HG03354 (cell line): ENCODE measurements around the gene PPFIA2.

Source experiments
- ATAC-seq: cut with Tn5 transposase; IDR thresholded peaks from one replicate; pipeline ENCODE4 v1.9.1; 2021; ENCODE audit warnings: mild to moderate bottlenecking; ENCODE audit not compliant: unreplicated experiment, poor library complexity, severe bottlenecking

Gene PPFIA2

GRCh38 chr12:81297601-81298000, 461.5 kb downstream of the PPFIA2 start:
- no peak for ATAC-seq

- ATAC-seq, result no peak
These were observed 462.4 kb downstream of the PPFIA2 start for GRCh38 chr12:81296556-81297305.

- ATAC-seq, result no peak
These were observed 463.9 kb downstream of the PPFIA2 start for GRCh38 chr12:81295251-81295650.

GRCh38 chr12:81294325-81295190, 464.6 kb downstream of the PPFIA2 start:
- no peak for ATAC-seq

GRCh38 chr12:81288651-81289050, 470.5 kb downstream of the PPFIA2 start:
- ATAC-seq, result no peak

- ATAC-seq, result no peak
These were observed 475.0 kb downstream of the PPFIA2 start for GRCh38 chr12:81284137-81284536.

- ATAC-seq, result no peak
These were observed 484.3 kb downstream of the PPFIA2 start for GRCh38 chr12:81274637-81275529.

GRCh38 chr12:81270385-81270784, 488.8 kb downstream of the PPFIA2 start:
- ATAC-seq, result no peak

- ATAC-seq, result no peak
These were observed 496.1 kb downstream of the PPFIA2 start for GRCh38 chr12:81263072-81263471.

GRCh38 chr12:81261508-81262207, 497.5 kb downstream of the PPFIA2 start:
- no peak for ATAC-seq

GRCh38 chr12:81259360-81259759, 499.8 kb downstream of the PPFIA2 start:
- no peak for ATAC-seq

GRCh38 chr12:81257947-81258551, 501.1 kb downstream of the PPFIA2 start:
- ATAC-seq, result no peak

GRCh38 chr12:81255947-81256346, 503.2 kb downstream of the PPFIA2 start:
- ATAC-seq, result no peak

GRCh38 chr12:81255456-81255855, 503.7 kb downstream of the PPFIA2 start:
- ATAC-seq, result no peak

- ATAC-seq, result no peak
These were observed 505.8 kb downstream of the PPFIA2 start for GRCh38 chr12:81253360-81253759.

- ATAC-seq, result no peak
These were observed 506.9 kb downstream of the PPFIA2 start for GRCh38 chr12:81252228-81252627.

GRCh38 chr12:81249976-81250375, 509.2 kb downstream of the PPFIA2 start:
- no peak for ATAC-seq

GRCh38 chr12:81245907-81246570, 513.1 kb downstream of the PPFIA2 start:
- ATAC-seq, result no peak

GRCh38 chr12:81245458-81245857, 513.7 kb downstream of the PPFIA2 start:
- no peak for ATAC-seq
